Mesendoderm (in vitro differentiated cells): ENCODE measurements around the gene ABCB8.

ENCODE experiments used
- DNase-seq: peaks from one replicate; pipeline ENCODE4 v3.0.0; 2013
- H2AK5ac ChIP-seq: 2 replicates; pipeline ENCODE4 v1.6.1; 2013; ENCODE audit warnings: low read length, inconsistent platforms
- H2BK120ac ChIP-seq: 2 replicates; pipeline ENCODE4 v1.6.1; 2013; ENCODE audit warnings: low read depth, mild to moderate bottlenecking, low read length, moderate library complexity, mixed read lengths
- H2BK15ac ChIP-seq: replicated peaks from 2 replicates; pipeline ENCODE4 v1.6.1; 2013; ENCODE audit warnings: low read depth, mild to moderate bottlenecking, moderate library complexity
- H2BK5ac ChIP-seq: 2 replicates; pipeline ENCODE4 v1.6.1; 2013; ENCODE audit warnings: low read length, inconsistent platforms
- H3K18ac ChIP-seq: 2 replicates; pipeline ENCODE4 v1.6.1; 2013; ENCODE audit warnings: mild to moderate bottlenecking, low read length, mixed read lengths
- H3K23ac ChIP-seq: one replicate; pipeline ENCODE4 v1.6.1; 2013; ENCODE audit warnings: low read length
- H3K27ac ChIP-seq: 2 replicates; pipeline ENCODE4 v1.5.1; 2013; ENCODE audit warnings: low read depth, mild to moderate bottlenecking, inconsistent platforms, low read length, moderate library complexity
- H3K27me3 ChIP-seq: 2 replicates; pipeline ENCODE4 v1.6.1; 2013; ENCODE audit warnings: low read length, control low read depth, mild to moderate bottlenecking, inconsistent platforms; ENCODE audit not compliant: insufficient read depth, poor library complexity
- H3K36me3 ChIP-seq: 2 replicates; pipeline ENCODE4 v1.6.1; 2013; ENCODE audit warnings: low read length, inconsistent platforms; ENCODE audit not compliant: control insufficient read depth, insufficient read depth
- H3K4ac ChIP-seq: one replicate; pipeline ENCODE4 v1.6.1; 2013; ENCODE audit warnings: low read depth, mild to moderate bottlenecking, low read length, moderate library complexity
- H3K4me1 ChIP-seq: 2 replicates; pipeline ENCODE4 v1.6.1; 2013; ENCODE audit warnings: low read depth, low read length, inconsistent platforms; ENCODE audit not compliant: control insufficient read depth
- H3K4me2 ChIP-seq: 2 replicates; pipeline ENCODE4 v1.6.1; 2013; ENCODE audit warnings: low read length
- H3K4me3 ChIP-seq: 2 replicates; pipeline ENCODE4 v1.5.1; 2013; ENCODE audit warnings: mild to moderate bottlenecking, low read length
- H3K56ac ChIP-seq: one replicate; pipeline ENCODE4 v1.6.1; 2013; ENCODE audit warnings: low read length
- H3K79me1 ChIP-seq: 2 replicates; pipeline ENCODE4 v1.6.1; 2013; ENCODE audit warnings: low read length, inconsistent platforms
- H3K79me2 ChIP-seq: 2 replicates; pipeline ENCODE4 v1.6.1; 2013; ENCODE audit warnings: mild to moderate bottlenecking, low read length; ENCODE audit not compliant: control insufficient read depth, insufficient read depth
- H3K9ac ChIP-seq: 2 replicates; pipeline ENCODE4 v1.6.1; 2013; ENCODE audit warnings: low read length, inconsistent platforms
- H4K5ac ChIP-seq: one replicate; pipeline ENCODE4 v1.6.1; 2013; ENCODE audit warnings: low read length
- H4K8ac ChIP-seq: one replicate; pipeline ENCODE4 v1.6.1; 2013; ENCODE audit warnings: low read depth, mild to moderate bottlenecking, control low read depth, low read length, moderate library complexity
- WGBS: extraction: QIAGEN DNeasy Blood & Tissue Kit; methylation state at CpG from one replicate; pipeline ENCODE4 v1.1.7; 2013; ENCODE audit warnings: low lambda C conversion rate, missing lambda C conversion rate; ENCODE audit not compliant: insufficient coverage; ENCODE audit errors: extremely low coverage; 5-methylcytosine and 5-hydroxymethylcytosine counted together

The ABCB8 gene

DNA sequence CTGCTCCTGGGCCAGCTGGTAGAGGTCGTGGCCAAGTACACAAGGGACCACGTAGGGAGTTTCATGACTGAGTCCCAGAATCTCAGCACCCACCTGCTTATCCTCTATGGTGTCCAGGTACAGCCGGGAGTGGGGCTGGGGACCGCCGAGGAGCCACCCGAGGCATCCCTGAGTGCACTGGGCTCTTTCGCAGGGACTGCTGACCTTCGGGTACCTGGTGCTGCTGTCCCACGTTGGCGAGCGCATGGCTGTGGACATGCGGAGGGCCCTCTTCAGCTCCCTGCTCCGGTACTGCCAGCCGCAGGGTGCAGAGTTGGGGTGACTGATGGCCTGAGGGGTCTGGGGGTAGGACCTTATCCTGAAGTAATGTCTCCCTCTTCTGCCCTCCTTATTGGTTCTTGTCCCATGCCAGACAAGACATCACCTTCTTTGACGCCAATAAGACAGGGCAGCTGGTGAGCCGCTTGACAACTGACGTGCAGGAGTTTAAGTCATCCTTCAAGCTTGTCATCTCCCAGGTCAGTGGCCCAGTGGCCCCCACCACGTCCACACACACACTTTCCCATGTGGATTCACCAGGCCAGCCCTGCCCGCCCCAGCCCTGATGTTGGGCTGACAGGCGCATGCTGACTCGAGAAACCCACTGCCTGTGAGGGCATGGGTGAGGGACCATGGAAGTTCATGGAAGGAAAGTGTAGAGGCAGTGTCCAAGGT is 6.2 kb downstream of the ABCB8 start:
- WGBS: no CpG with 5 or more reads among the region's 21 CpGs
- no peak overlapping the region for H4K8ac ChIP-seq
- no peak overlapping the region for H3K9ac ChIP-seq

DNA sequence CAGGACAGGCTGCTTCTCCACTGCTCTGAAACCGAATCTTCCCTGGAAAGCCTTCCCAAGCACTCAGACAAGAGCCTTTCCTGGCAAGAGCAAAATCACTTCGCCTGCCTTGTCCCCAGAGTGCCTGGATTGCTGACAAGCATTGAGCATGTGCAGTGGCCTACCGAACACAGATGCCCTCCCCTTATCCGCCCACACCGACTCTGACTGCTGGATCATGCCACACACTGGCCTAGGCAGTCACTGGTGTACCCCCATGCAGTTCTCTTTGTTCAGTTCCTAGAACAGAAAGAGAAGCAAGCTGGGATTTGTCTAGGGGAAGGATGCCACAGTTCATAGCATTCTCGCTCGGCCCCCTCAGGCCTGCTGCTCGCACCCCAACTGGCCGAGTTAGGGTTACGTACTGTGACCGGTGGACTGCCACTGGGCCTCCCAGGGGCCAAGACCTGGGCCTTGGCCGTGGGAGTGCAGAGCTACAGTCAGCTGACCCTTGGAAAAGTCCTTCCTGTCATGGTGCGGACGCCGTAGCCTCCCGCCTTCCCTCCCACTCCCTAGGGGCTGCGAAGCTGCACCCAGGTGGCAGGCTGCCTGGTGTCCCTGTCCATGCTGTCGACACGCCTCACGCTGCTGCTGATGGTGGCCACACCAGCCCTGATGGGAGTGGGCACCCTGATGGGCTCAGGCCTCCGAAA is 6.9 kb downstream of the ABCB8 start:
- Histone ChIP-seq H3K4me1 (no peaks in the 10 kb centered on the region), H3K56ac (no peak overlapping the region), H3K4me3 (no peak overlapping the region), H3K9ac (no peak overlapping the region), H3K27ac (no peak overlapping the region), H4K5ac (no peak overlapping the region), H3K79me2 (no peaks in the 10 kb centered on the region), H3K4ac (no peak overlapping the region), H2BK120ac (no peak overlapping the region), H3K27me3 (no peaks in the 10 kb centered on the region), H3K4me2 (no peak overlapping the region), H2BK5ac (no peak overlapping the region), H2AK5ac (no peak overlapping the region), H4K8ac (no peak overlapping the region), H3K18ac (no peak overlapping the region), H2BK15ac (no peak overlapping the region), H3K79me1 (no peaks in the 10 kb centered on the region), H3K36me3 (peaks cover 2% of the 10 kb centered on the region), H3K23ac (no peak overlapping the region)
- DNase-seq: no peak
- WGBS: no CpG with 5 or more reads among the region's 21 CpGs

More for the DNA sequence above, 6.2 kb downstream of the ABCB8 start:
- no peak for DNase-seq
- Histone ChIP-seq H2AK5ac (no peak overlapping the region), H2BK5ac (no peak overlapping the region), H3K79me1 (no peaks in the 10 kb centered on the region), H3K36me3 (peaks cover 2% of the 10 kb centered on the region), H3K79me2 (no peaks in the 10 kb centered on the region), H3K23ac (no peak overlapping the region), H3K27me3 (no peaks in the 10 kb centered on the region), H3K4me1 (no peaks in the 10 kb centered on the region), H3K4me3 (no peak overlapping the region), H2BK15ac (no peak overlapping the region), H4K5ac (no peak overlapping the region), H3K4ac (no peak overlapping the region), H3K56ac (no peak overlapping the region), H2BK120ac (no peak overlapping the region), H3K4me2 (no peak overlapping the region), H3K18ac (no peak overlapping the region), H3K27ac (no peak overlapping the region)

DNA sequence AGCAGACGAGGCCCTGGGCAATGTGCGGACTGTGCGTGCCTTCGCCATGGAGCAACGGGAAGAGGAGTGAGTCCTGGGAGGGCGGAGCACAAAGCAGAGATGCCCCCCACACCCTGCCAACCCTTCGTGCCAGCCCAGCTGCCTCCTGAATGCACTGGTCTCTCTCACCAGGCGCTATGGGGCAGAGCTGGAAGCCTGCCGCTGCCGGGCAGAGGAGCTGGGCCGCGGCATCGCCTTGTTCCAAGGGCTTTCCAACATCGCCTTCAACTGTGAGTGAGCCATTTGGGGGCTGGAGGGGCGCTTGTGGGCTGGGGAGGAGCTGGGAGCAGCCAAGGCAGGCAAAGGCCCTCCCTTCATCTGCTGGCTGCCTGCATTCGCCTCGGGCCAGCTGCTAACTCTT is 7.7 kb downstream of the ABCB8 start:
- Histone ChIP-seq H4K8ac (no peak overlapping the region), H3K36me3 (peaks cover 2% of the 10 kb centered on the region), H3K4me2 (no peak overlapping the region), H4K5ac (no peak overlapping the region), H3K4me1 (no peaks in the 10 kb centered on the region), H3K79me2 (no peaks in the 10 kb centered on the region), H2BK120ac (no peak overlapping the region), H3K23ac (no peak overlapping the region), H2BK15ac (no peak overlapping the region), H3K9ac (no peak overlapping the region), H3K79me1 (no peaks in the 10 kb centered on the region), H2AK5ac (no peak overlapping the region), H3K4me3 (no peak overlapping the region), H3K18ac (no peak overlapping the region), H3K27ac (no peak overlapping the region), H3K4ac (no peak overlapping the region), H3K56ac (no peak overlapping the region), H2BK5ac (no peak overlapping the region), H3K27me3 (no peaks in the 10 kb centered on the region)
- DNase-seq: no peak
- no CpG with 5 or more reads among the region's 17 CpGs for WGBS

DNA sequence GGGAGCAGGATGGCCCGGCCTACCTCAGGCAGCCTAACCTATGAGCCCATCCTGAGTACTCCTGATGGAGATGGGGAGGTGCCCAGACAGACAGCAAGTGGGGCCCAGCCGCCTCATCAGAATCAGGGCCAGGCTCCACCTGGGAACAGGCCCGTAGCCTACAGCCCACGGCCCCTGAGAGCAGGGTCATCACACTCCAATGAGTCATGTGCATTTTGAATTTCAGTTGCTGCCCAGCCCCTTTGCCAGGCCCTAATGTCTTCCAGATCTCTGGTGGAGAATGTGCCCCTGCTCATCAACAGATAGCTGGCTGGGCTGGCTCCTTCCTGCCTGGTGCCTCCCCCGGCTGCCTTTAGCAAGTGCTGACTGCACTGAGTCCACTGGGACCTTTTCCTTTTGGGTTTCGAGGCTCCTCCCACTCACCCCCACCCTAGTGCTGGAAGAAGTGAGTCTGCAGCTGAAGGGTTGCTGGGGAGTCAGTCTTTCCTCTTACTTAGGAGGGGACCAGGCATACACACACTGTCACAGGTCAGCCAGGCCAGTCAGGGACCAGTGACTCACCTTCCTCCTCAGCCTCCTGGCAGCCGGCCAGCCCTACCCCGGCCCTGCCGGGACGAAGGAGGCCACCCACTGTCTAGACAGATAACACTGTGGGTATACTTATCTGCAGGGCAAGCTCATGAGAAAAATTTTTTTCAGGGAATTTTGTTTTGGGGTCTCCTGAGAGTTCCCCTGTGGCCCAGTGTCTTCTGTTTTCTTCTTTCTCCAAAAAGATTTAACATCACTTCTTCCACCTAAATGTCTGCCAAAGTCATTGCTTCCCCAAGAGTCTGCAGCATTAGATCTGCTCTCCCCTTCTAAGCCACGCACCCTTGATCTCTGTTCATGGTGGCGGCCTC is 10.9 kb downstream of the ABCB8 start:
- Histone ChIP-seq H3K79me2 (no peaks in the 10 kb centered on the region), H3K4ac (no peak overlapping the region), H3K4me3 (no peak overlapping the region), H2BK120ac (no peak overlapping the region), H3K9ac (no peak overlapping the region), H2BK5ac (no peak overlapping the region), H3K27ac (no peak overlapping the region), H2BK15ac (no peak overlapping the region), H3K27me3 (no peaks in the 10 kb centered on the region), H2AK5ac (no peak overlapping the region), H3K23ac (no peak overlapping the region), H4K5ac (no peak overlapping the region), H3K36me3 (peaks cover 2% of the 10 kb centered on the region), H3K18ac (no peak overlapping the region), H3K4me1 (no peaks in the 10 kb centered on the region), H3K56ac (no peak overlapping the region), H3K4me2 (no peak overlapping the region), H3K79me1 (no peaks in the 10 kb centered on the region), H4K8ac (no peak overlapping the region)
- DNase-seq: peak; percentile 73
- no CpG with 5 or more reads among the region's 12 CpGs for whole genome bisulfite sequencing

DNA sequence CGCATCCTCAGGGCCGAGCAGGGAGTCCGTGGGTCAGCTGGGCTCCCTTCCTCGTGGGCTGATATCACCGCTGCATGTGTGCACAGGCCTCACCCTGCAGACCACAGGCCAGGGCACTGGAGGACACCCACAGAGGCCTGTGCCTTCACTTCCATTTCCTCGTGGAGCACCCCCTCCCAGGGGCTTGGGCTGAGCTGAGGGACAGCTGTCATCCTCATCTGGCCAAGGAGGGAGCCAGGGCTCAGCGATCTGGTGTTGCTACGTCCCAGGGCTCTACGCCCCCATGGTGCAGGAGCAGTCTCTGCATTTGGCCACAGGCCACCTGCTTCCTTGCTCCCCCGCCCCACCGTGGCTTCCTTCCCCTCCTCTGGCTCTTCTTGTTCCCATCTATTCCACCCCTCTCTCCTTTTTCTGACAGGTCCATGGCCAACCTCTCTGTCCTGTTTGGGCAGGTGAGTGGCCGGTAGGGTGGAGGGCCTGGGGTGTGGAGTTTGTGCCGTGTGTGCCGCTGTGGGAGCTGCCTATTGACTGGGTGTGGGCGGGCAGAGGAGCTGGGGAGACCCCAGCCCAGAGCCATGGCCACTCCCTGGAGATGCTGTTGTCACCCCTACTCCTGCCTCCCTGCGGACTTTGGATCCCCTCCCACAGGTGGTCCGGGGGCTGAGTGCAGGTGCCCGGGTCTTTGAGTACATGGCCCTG is 11.7 kb downstream of the ABCB8 start:
- Histone ChIP-seq H3K27ac (no peak overlapping the region), H3K4ac (no peak overlapping the region), H4K8ac (no peak overlapping the region), H3K4me3 (no peak overlapping the region), H3K4me1 (no peaks in the 10 kb centered on the region), H2BK120ac (no peak overlapping the region), H3K23ac (no peak overlapping the region), H2BK5ac (no peak overlapping the region), H3K4me2 (no peak overlapping the region), H4K5ac (no peak overlapping the region), H3K27me3 (no peaks in the 10 kb centered on the region), H2BK15ac (no peak overlapping the region), H3K79me2 (no peaks in the 10 kb centered on the region), H3K9ac (no peak overlapping the region), H3K18ac (no peak overlapping the region), H2AK5ac (no peak overlapping the region), H3K36me3 (peaks cover 2% of the 10 kb centered on the region), H3K56ac (no peak overlapping the region), H3K79me1 (no peaks in the 10 kb centered on the region)
- WGBS: no CpG with 5 or more reads among the region's 18 CpGs
- no peak for DNase-seq
